ENCODE measurements around the gene TFR2. TPM values are rescaled to one million over a fixed set of nuclear protein-coding genes. Genes with fewer than 3 reads are reported as not detected.

TFR2 gene
- total RNA-seq, 4 donors from 2014 or later = 1.6 to 2.5 TPM; not detected in 2

DNA sequence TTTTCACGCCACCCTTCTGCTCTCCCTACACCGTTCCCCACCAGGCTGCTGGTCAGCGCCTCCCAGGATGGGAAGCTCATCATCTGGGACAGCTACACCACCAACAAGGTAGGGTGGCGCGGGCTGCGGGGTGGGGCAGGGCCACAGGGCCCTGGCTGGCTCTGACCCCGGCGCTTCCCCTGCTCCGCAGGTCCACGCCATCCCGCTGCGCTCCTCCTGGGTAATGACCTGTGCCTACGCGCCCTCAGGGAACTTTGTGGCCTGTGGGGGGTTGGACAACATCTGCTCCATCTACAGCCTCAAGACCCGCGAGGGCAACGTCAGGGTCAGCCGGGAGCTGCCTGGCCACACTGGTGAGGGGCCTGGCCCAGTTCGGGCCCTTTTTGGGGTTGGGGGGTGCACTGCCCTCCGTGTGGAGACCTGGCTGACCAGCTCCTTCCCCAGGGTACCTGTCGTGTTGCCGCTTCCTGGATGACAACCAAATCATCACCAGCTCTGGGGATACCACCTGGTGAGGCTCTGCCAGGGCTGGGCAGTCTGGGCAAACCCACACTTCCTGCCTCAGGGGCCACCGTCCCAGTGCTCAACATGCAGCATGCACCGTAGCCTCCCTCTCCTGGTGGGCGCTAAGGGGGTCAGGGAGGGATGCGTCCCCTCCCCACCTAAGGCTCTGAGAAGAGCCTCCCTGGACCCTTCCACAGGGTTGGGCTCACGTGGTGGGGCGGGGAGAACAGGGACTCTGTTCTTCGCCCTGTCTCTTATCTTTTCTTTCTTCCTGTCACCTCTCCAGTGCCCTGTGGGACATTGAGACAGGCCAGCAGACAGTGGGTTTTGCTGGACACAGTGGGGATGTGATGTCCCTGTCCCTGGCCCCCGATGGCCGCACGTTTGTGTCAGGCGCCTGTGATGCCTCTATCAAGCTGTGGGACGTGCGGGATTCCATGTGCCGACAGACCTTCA is 36.2 kb upstream of the TFR2 start:
- no peaks in the 10 kb centered on the region for H3K27me3 ChIP-seq
- peak in 1 of 3 donors; percentile 50 for DNase-seq
- no peak overlapping the region for H3K27ac ChIP-seq
- H3K4me3 ChIP-seq = no peak overlapping the region
- no peaks in the 10 kb centered on the region for H3K9me3 ChIP-seq
- no peak for TF ChIP-seq POLR2A (IDR thresholded peaks at IDR 0.05)
- TF ChIP-seq, protein P1, sequence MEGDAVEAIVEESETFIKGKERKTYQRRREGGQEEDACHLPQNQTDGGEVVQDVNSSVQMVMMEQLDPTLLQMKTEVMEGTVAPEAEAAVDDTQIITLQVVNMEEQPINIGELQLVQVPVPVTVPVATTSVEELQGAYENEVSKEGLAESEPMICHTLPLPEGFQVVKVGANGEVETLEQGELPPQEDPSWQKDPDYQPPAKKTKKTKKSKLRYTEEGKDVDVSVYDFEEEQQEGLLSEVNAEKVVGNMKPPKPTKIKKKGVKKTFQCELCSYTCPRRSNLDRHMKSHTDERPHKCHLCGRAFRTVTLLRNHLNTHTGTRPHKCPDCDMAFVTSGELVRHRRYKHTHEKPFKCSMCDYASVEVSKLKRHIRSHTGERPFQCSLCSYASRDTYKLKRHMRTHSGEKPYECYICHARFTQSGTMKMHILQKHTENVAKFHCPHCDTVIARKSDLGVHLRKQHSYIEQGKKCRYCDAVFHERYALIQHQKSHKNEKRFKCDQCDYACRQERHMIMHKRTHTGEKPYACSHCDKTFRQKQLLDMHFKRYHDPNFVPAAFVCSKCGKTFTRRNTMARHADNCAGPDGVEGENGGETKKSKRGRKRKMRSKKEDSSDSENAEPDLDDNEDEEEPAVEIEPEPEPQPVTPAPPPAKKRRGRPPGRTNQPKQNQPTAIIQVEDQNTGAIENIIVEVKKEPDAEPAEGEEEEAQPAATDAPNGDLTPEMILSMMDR (IDR thresholded peaks at IDR 0.05) = no peak
- peaks cover 0 to 62% (median 0%) of the 10 kb centered on the region in 3 donors for H3K36me3 ChIP-seq
- peaks cover 0 to 36% (median 2%) of the 10 kb centered on the region in 4 donors for H3K4me1 ChIP-seq

DNA sequence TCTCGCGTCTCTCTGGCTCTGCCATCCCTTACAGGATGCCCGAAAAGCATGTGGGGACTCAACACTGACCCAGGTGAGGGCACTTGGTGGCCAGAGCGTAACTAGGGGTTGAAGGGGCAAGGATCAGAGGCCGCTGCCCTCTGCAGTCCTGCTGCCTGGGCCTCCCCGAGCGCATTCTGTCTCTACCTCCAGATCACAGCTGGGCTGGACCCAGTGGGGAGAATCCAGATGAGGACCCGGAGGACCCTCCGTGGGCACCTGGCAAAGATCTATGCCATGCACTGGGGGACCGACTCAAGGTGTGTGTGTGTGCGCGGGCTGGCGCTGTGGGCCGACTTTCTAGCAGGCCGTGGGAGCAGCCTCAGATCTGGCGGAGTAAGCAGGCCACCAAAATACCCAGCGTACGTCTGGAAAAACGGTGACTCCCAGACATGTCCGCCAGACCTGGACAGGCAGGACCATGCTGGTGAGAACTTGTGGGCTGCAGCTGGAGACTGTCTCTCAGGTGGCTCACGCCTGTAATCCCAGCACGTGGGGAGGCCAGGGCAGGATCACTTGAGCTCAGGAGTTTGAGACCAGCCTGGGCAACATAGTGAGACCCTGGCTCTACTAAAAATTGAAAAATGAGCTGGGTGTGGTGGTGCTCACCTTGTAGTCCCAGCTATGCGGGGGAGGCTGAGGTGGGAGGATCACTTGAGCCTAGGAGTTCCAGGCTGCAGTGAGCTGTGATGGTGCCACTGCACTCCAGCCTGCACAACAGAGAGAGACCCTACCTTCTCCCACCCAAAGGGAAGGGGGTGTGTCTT is 35.4 kb upstream of the TFR2 start:
- Histone ChIP-seq H3K36me3 (peaks cover 0 to 53% (median 0%) of the 10 kb centered on the region in 3 donors), H3K27ac (peak overlapping the region; percentile 95 to 97 (median 96)), H3K9me3 (no peaks in the 10 kb centered on the region), H3K4me1 (peaks cover 0 to 36% (median 2%) of the 10 kb centered on the region in 4 donors), H3K27me3 (no peaks in the 10 kb centered on the region), H3K4me3 (peak overlapping the region in 3 of 4 donors; percentile 73 to 88 (median 83))
- TF ChIP-seq, protein P1 (IDR thresholded peaks at IDR 0.05) = no peak
- TF ChIP-seq POLR2A (IDR thresholded peaks at IDR 0.05) = no peak
- peak in 1 of 3 donors; percentile 52 for DNase-seq

DNA sequence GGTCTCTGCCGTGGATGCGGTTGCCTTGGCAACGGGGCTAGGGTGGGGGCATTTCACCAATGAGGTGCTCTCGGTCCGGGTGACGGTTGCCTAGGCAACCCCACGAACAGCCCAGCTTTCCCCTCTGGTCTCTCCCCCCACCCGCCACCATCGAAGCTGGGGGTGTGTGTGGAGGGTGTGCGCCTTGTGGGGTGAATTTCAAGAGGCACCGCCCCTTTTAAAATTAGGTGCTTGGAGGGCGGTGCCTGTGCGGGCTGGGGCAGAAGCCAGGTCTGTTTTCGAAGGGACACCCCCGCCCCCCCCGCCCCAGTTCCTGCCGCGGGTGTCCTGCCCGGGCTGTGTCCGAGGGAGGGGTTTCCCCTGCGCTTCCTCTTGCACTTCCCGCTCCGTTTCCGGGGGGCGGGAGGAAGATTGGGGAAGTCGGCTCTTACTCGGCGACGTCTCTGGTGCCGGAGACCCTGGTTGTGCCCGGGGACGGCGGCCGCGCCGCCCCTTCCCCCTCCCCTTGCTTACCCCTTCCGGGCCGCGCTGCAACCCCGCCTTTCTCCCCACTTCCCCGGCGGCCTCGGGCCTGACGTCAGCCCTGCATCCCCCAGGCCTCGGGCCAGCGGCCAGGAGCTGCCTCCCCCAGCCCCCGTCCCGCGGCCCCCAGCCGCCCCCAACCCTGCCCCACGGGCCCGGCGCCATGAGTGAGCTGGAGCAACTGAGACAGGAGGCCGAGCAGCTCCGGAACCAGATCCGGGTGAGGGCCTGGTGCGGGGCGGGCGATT is 34.4 kb upstream of the TFR2 start:
- DNase-seq = peak; percentile 79 to 96 (median 94)
- peak overlapping the region; percentile 73 to 91 (median 86) for H3K4me3 ChIP-seq
- peaks cover 0 to 44% (median 0%) of the 10 kb centered on the region in 3 donors for H3K36me3 ChIP-seq
- H3K4me1 ChIP-seq = peaks cover 0 to 33% (median 2%) of the 10 kb centered on the region in 4 donors
- H3K27ac ChIP-seq = peak overlapping the region; percentile 95 to 97 (median 96)
- TF ChIP-seq, protein P1 (IDR thresholded peaks at IDR 0.05) = no peak
- peak in 1 of 2 donors; percentile 33 for TF ChIP-seq POLR2A (IDR thresholded peaks at IDR 0.05)
- no peaks in the 10 kb centered on the region for H3K9me3 ChIP-seq
- no peaks in the 10 kb centered on the region for H3K27me3 ChIP-seq

DNA sequence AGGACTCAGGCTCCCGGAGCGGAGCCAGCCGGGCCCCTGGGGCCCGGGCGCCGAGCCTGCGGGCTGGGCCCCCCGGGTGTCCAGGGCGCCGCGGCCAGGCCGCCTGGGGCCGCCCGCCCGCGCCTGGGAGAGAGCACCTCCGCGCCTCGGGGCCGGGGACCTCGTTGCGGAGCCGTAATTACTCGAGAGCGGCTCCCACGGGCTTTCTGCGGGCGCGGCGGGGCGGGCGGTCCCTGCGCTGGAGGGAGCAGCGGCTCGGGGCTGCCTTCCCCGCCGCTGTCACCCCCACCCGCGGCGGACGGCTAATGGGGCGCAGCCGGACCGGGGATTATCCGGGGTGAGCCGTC is 33.7 kb upstream of the TFR2 start:
- Histone ChIP-seq H3K4me3 (peak overlapping the region; percentile 73 to 91 (median 86)), H3K27ac (peak overlapping the region; percentile 95 to 97 (median 96)), H3K27me3 (no peaks in the 10 kb centered on the region), H3K4me1 (peaks cover 0 to 28% (median 2%) of the 10 kb centered on the region in 4 donors), H3K9me3 (no peaks in the 10 kb centered on the region), H3K36me3 (peaks cover 0 to 37% (median 0%) of the 10 kb centered on the region in 3 donors)
- TF ChIP-seq POLR2A (IDR thresholded peaks at IDR 0.05) = no peak
- TF ChIP-seq, protein P1 (IDR thresholded peaks at IDR 0.05) = no peak
- DNase-seq = peak in 1 of 3 donors; percentile 57

Data from Peyer's patch (tissue), 4 donors.